Right lobe of liver (tissue), 4 donors: ENCODE measurements around the gene RAF1.

Source experiments
- CTCF ChIP-seq, 4 donors: fragments of 200-600 bp in 3 of 4; fragments of 450-650 bp in 1 of 4; IDR thresholded peaks; one replicate each; pipeline versions ENCODE4 v1.5.1 to v1.8.0; 2016 to 2022; ENCODE audit warnings: antibody characterized with exemption in 4 of 4, mild to moderate bottlenecking in 2 of 4
- POLR2A ChIP-seq: fragments of 450-650 bp; IDR thresholded peaks from one replicate; pipeline ENCODE4 v1.6.1; 2017; ENCODE audit warnings: antibody characterized with exemption, mild to moderate bottlenecking
- donor health status: DM: no; HTN: no; CAD: no.
- donor health status: DM: no; HTN: no; CAD: no.
- donor health status: DM: no; HTN: yes; CAD: no.

- TF ChIP-seq CTCF (IDR thresholded peaks at IDR 0.05), result no peak
- no peak for TF ChIP-seq POLR2A
Measured at GRCh38 chr3:12679468-12679867, 15.6 kb upstream of the RAF1 start.
